Panc1 (cell line): ENCODE measurements around the gene OR5D16. TPM values are rescaled to one million over a fixed set of nuclear protein-coding genes. Genes with fewer than 3 reads are reported as not detected.
"Not testable (repeated sequence)": the region's sequence is repeated elsewhere in the genome, so short reads cannot be mapped to it uniquely, and the experiment has no call there.

Experiments used
- ATAC-seq: fragments of 200-7000 bp; cut with Tn5 transposase; 2 replicates; pipeline ENCODE4 v1.9.1; 2020; ENCODE audit warnings: mild to moderate bottlenecking, moderate library complexity
- BruUV-seq: library from RNA; stranded (reverse); fragments of 400-500 nt; replicated peaks from 2 replicates; lab custom pipeline; 2021; lab: Mats Ljungman, UMichigan
- CTCF ChIA-PET: fragments of 300-600 bp; sonication (Branson Sonifier 250); formaldehyde crosslinking; loops from one replicate; lab custom pipeline; 2022; ENCODE audit warnings: antibody characterized with exemption; lab: Charles Lee
- POLR2A ChIA-PET: fragments of 300-600 bp; sonication (Branson Sonifier 250); formaldehyde crosslinking; loops from one replicate; lab custom pipeline; 2022; ENCODE audit warnings: antibody characterized with exemption; lab: Charles Lee
- DNase-seq: peaks from one replicate; pipeline ENCODE4 v3.0.0-alpha.2; 2010; ENCODE audit warnings: low read depth, low spot score
- H3K27ac ChIP-seq: 2 replicates; pipeline ENCODE4 v1.5.1; 2011; ENCODE audit warnings: mild to moderate bottlenecking, low read length, inconsistent platforms
- H3K27me3 ChIP-seq: fragments of 200-500 bp; sonication (Bioruptor generic); 2 replicates; pipeline ENCODE4 v1.6.0; 2014; ENCODE audit warnings: low read length, inconsistent platforms; ENCODE audit not compliant: control insufficient read depth, insufficient read depth
- H3K36me3 ChIP-seq: fragments of 200-500 bp; sonication (Bioruptor generic); 2 replicates; pipeline ENCODE4 v1.5.1; 2014; ENCODE audit warnings: inconsistent platforms, mild to moderate bottlenecking, low read length, moderate library complexity; ENCODE audit not compliant: control insufficient read depth, insufficient read depth
- H3K4me1 ChIP-seq: 2 replicates; pipeline ENCODE4 v1.5.1; 2011; ENCODE audit warnings: inconsistent platforms, mild to moderate bottlenecking, low read length, moderate library complexity; ENCODE audit not compliant: control insufficient read depth, insufficient read depth
- H3K4me3 ChIP-seq, 2 experiments: 2 replicates each; pipeline ENCODE4 v1.5.1; 2011 to 2012; ENCODE audit warnings: low read depth in 2 of 2, low read length in 2 of 2, mild to moderate bottlenecking in 2 of 2, inconsistent platforms in 1 of 2, moderate library complexity in 1 of 2
- H3K9me3 ChIP-seq: fragments of 200-500 bp; sonication (Bioruptor generic); 2 replicates; pipeline ENCODE4 v1.5.1; 2014; ENCODE audit warnings: low read depth, mild to moderate bottlenecking, inconsistent platforms, low read length, moderate library complexity; ENCODE audit not compliant: control insufficient read depth, insufficient read depth
- POLR2AphosphoS5 ChIP-seq: IDR thresholded peaks from 2 replicates; pipeline ENCODE4 v1.6.1; 2012; ENCODE audit warnings: mild to moderate bottlenecking, low read depth, low read length, moderate library complexity
- SIN3A ChIP-seq: IDR thresholded peaks from 2 replicates; pipeline ENCODE4 v1.6.1; 2012; ENCODE audit warnings: low read depth, mild to moderate bottlenecking, low read length, moderate library complexity, borderline replicate concordance; ENCODE audit not compliant: insufficient read depth
- TCF7L2 ChIP-seq: IDR thresholded peaks from 2 replicates; pipeline ENCODE4 v1.6.1; 2011; ENCODE audit warnings: mild to moderate bottlenecking, low read depth, low read length, inconsistent platforms
- in situ Hi-C: cut with HindIII; loops from 2 replicates; pipeline ENCODE4 v1.10.0; 2016; ENCODE audit warnings: low sequenced_read_pairs, low pct_unique_long_range_greater_than_20kb
- intact Hi-C: fragments of 100-400 bp; cut with micrococcal nuclease; formaldehyde crosslinking; loops from one replicate; pipeline ENCODE4 v1.10.0; 2022; ENCODE audit not compliant: unreplicated experiment
- total RNA-seq: library from RNA; stranded (reverse); gene quantifications from one replicate; pipeline ENCODE4 v1.2.1, GENCODE V29; 2021; ENCODE audit not compliant: unreplicated experiment
- TF ChIP-seq, protein P1 (sequence below): fragments of 450-650 bp; IDR thresholded peaks from 2 replicates; pipeline ENCODE4 v1.5.1; 2017; ENCODE audit warnings: mild to moderate bottlenecking
- TF ChIP-seq, protein P2 (sequence below), 2 experiments: IDR thresholded peaks; 2 replicates each; pipeline ENCODE4 v1.6.1; 2011 to 2012; ENCODE audit warnings: low read depth in 2 of 2, control low read depth in 1 of 2, low read length in 1 of 2, mild to moderate bottlenecking in 1 of 2, moderate library complexity in 1 of 2; ENCODE audit not compliant: insufficient read depth in 1 of 2

Gene OR5D16
- total RNA-seq, 1 experiment from 2014 or later: not detected

DNA sequence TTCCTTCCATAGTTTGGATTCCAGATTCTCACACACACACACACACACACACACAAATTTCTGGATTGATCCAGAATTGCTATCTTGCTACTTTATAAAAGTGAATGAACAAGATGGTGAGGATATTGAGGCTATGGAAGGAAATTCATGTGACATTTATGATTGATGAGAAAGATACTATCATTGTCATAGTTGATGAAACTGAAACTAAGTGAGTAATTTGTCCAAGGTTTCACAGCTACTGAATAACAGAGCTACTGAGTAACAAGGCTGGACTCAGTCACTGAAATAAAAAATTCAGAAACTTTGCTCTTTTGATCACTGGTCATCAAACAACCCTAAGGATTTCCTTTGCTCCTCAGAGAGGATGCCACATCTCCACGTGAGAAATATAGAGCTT lies 16.2 kb downstream of the OR5D16 start:
- in situ Hi-C loops (no loop called here), intact Hi-C loops (no loop called here)
- BruUV-seq: no TSS peak
- Histone ChIP-seq H3K27me3 (no peaks in the 10 kb centered on the region), H3K36me3 (no peaks in the 10 kb centered on the region), H3K9me3 (no peaks in the 10 kb centered on the region), H3K27ac (no peak overlapping the region), H3K4me1 (no peaks in the 10 kb centered on the region), H3K4me3 (no peak overlapping the region)
- ATAC-seq (no peak), DNase-seq (no peak)
- CTCF ChIA-PET: no interaction called here
- TF ChIP-seq, protein P1, sequence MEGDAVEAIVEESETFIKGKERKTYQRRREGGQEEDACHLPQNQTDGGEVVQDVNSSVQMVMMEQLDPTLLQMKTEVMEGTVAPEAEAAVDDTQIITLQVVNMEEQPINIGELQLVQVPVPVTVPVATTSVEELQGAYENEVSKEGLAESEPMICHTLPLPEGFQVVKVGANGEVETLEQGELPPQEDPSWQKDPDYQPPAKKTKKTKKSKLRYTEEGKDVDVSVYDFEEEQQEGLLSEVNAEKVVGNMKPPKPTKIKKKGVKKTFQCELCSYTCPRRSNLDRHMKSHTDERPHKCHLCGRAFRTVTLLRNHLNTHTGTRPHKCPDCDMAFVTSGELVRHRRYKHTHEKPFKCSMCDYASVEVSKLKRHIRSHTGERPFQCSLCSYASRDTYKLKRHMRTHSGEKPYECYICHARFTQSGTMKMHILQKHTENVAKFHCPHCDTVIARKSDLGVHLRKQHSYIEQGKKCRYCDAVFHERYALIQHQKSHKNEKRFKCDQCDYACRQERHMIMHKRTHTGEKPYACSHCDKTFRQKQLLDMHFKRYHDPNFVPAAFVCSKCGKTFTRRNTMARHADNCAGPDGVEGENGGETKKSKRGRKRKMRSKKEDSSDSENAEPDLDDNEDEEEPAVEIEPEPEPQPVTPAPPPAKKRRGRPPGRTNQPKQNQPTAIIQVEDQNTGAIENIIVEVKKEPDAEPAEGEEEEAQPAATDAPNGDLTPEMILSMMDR: no peak
- TF ChIP-seq SIN3A (no peak), TCF7L2 (no peak), POLR2AphosphoS5 (no peak)
- TF ChIP-seq, protein P2, sequence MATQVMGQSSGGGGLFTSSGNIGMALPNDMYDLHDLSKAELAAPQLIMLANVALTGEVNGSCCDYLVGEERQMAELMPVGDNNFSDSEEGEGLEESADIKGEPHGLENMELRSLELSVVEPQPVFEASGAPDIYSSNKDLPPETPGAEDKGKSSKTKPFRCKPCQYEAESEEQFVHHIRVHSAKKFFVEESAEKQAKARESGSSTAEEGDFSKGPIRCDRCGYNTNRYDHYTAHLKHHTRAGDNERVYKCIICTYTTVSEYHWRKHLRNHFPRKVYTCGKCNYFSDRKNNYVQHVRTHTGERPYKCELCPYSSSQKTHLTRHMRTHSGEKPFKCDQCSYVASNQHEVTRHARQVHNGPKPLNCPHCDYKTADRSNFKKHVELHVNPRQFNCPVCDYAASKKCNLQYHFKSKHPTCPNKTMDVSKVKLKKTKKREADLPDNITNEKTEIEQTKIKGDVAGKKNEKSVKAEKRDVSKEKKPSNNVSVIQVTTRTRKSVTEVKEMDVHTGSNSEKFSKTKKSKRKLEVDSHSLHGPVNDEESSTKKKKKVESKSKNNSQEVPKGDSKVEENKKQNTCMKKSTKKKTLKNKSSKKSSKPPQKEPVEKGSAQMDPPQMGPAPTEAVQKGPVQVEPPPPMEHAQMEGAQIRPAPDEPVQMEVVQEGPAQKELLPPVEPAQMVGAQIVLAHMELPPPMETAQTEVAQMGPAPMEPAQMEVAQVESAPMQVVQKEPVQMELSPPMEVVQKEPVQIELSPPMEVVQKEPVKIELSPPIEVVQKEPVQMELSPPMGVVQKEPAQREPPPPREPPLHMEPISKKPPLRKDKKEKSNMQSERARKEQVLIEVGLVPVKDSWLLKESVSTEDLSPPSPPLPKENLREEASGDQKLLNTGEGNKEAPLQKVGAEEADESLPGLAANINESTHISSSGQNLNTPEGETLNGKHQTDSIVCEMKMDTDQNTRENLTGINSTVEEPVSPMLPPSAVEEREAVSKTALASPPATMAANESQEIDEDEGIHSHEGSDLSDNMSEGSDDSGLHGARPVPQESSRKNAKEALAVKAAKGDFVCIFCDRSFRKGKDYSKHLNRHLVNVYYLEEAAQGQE (IDR thresholded peaks at IDR 0.05; ENCODE audit: insufficient read depth in 1 of 2, low read depth in 2 of 2, low read length in 1 of 2): no peak
- POLR2A ChIA-PET: no interaction called here

DNA sequence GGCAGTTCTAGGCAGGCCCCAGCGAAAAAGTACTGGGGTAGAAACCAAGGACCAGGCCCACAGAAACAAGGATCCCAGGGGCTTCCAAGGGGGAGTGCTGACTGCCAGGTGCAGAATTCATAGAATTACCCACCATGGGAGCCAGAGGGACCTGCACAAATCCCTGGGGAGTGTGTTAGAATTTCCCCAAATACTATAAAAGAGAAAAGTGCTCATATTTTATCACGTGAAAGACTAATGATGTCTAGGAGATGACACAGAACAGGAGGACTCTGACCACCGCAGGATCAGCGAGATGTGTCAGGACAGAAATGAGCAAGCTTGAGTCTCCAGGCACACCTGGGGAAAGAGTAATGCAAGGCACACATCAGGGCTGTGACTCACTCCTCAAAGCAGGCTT lies 28.8 kb downstream of the OR5D16 start:
- BruUV-seq, POLR2A ChIA-PET, H3K9me3 ChIP-seq, ATAC-seq, DNase-seq, H3K27ac ChIP-seq, CTCF ChIA-PET, intact Hi-C loops, H3K4me1 ChIP-seq, H3K36me3 ChIP-seq, H3K4me3 ChIP-seq, H3K27me3 ChIP-seq, in situ Hi-C loops: not testable (repeated sequence)

DNA sequence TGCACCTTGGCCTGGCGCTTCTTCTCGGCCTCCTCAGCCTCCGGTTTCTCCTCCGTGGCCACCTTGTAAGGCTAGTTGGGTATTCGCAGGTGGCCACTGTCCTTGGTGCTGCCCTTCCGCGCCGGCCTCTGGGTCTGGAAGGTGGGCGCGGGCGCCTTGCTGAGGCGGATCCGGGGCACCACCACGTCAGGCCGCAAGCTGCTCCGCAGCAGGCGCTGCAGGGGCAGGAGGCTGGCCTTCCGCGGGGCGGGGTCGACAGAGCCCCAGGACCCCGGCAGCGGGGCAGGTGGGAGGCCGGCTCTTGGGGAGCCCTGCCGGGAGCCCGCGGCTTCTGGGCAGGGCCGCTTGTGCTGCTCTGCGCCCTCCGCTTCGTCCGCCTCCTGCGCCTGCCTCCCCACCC lies 34.2 kb downstream of the OR5D16 start:
- DNase-seq, ATAC-seq, POLR2A ChIA-PET, intact Hi-C loops, H3K4me1 ChIP-seq, CTCF ChIA-PET, BruUV-seq, H3K27me3 ChIP-seq, H3K9me3 ChIP-seq, in situ Hi-C loops, H3K36me3 ChIP-seq, H3K4me3 ChIP-seq, H3K27ac ChIP-seq: not testable (repeated sequence)

DNA sequence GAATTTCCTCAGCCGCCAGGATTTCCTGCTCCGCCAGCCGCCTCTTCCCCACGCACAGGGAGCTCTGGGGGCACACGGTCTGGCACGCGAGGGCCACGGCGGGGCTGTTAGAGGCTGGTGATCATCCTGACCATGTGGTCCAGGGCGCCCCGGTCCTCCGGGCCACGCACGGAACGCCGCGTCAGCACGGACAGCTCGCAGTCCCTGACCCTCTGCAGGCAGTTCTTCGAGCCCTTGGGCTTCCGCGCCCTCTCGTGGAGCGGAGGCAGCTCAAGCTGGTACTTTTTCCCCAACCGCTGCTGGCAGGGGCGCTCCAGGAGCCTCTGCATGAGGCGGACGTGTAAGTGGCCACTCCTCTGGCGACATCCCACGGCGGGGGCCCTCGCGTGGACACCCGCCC lies 34.6 kb downstream of the OR5D16 start:
- H3K9me3 ChIP-seq, H3K27me3 ChIP-seq, H3K36me3 ChIP-seq, H3K4me3 ChIP-seq, H3K4me1 ChIP-seq, CTCF ChIA-PET, H3K27ac ChIP-seq, BruUV-seq, in situ Hi-C loops, intact Hi-C loops, ATAC-seq, POLR2A ChIA-PET, DNase-seq: not testable (repeated sequence)

DNA sequence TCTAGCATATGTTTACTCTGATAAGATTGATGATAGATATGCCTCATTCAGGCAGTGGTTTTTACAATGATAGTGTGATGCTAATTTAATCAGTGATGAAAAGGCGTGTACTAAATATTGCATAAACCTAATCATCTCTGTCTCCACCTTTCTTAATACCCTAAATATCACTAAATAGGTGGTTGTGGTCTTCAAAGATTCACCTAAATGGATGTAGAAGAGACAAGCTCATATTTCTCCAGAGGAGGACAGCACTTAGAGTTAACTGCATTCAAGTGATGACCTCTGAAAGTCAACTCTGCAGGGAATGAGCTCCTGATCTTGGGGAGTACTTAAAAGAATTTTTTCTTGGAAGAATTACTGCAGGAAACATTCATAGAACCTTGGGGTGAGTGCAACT lies 44.4 kb downstream of the OR5D16 start, which contains the start of gene TRIM51:
Gene TRIM51, plus strand, starts transcription at position 301 of the 400 bp plus-strand sequence. CDS start 2,132 bp downstream, outside the sequence.
- H3K4me3 ChIP-seq, intact Hi-C loops, H3K9me3 ChIP-seq, DNase-seq, H3K27ac ChIP-seq, BruUV-seq, H3K36me3 ChIP-seq, ATAC-seq, H3K4me1 ChIP-seq, H3K27me3 ChIP-seq, POLR2A ChIA-PET, CTCF ChIA-PET, in situ Hi-C loops: not testable (repeated sequence)
